ENCODE data around the gene PIEZO1.

DNA sequence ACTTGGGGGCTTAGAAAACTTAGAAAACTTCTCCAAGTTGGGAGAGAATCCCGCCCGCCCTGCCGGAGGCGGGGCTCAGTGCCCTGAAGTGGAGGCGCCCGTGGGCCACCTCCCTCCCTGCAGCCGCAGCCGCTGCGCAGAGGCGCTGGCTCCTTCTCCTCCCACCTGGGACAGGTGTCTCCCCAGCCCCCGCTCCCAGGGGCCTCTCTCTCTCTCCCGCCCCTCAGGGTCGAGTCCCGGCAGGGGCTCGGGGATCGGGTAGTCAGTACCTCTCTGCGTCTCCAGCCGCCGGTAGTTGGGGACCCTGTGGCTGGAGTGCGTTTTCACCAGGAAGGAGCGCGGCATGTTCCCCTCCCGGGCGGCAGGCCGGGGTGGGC, 99.0 kb downstream of the PIEZO1 start:
- TF ChIP-seq, protein P1, sequence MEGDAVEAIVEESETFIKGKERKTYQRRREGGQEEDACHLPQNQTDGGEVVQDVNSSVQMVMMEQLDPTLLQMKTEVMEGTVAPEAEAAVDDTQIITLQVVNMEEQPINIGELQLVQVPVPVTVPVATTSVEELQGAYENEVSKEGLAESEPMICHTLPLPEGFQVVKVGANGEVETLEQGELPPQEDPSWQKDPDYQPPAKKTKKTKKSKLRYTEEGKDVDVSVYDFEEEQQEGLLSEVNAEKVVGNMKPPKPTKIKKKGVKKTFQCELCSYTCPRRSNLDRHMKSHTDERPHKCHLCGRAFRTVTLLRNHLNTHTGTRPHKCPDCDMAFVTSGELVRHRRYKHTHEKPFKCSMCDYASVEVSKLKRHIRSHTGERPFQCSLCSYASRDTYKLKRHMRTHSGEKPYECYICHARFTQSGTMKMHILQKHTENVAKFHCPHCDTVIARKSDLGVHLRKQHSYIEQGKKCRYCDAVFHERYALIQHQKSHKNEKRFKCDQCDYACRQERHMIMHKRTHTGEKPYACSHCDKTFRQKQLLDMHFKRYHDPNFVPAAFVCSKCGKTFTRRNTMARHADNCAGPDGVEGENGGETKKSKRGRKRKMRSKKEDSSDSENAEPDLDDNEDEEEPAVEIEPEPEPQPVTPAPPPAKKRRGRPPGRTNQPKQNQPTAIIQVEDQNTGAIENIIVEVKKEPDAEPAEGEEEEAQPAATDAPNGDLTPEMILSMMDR (IDR thresholded peaks at IDR 0.05; ENCODE audit: low read depth, low read length): no peak
- no peak; the same call in 1 of the 2 replicates for TF ChIP-seq MYC (IDR thresholded peaks at IDR 0.05; ENCODE audit: low read depth, low read length)
- TF ChIP-seq, protein P2, sequence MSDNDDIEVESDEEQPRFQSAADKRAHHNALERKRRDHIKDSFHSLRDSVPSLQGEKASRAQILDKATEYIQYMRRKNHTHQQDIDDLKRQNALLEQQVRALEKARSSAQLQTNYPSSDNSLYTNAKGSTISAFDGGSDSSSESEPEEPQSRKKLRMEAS (IDR thresholded peaks at IDR 0.05; ENCODE audit: low read depth, low read length): no peak
- no peak for TF ChIP-seq POLR2A (IDR thresholded peaks at IDR 0.05; ENCODE audit: extremely low read depth, insufficient read length)
